Keratinocyte (primary cell): ENCODE measurements around the gene RNLS. TPM values are rescaled to one million over a fixed set of nuclear protein-coding genes. Genes with fewer than 3 reads are reported as not detected.

Source experiments
- DNase-seq: peaks from one replicate; pipeline ENCODE4 v3.0.0-alpha.2; 2011; ENCODE audit warnings: low read depth, missing footprints, low spot score
- FAIRE-seq: peaks from 2 replicates; lab custom pipeline; 2011; peaks lifted over from hg19 to GRCh38; lab: Jason Lieb, UNC
- H2AFZ ChIP-seq: 2 replicates; pipeline ENCODE4 v1.6.0; 2012; ENCODE audit warnings: low read length, control low read depth, inconsistent platforms; ENCODE audit not compliant: control insufficient read depth
- H3K27ac ChIP-seq: 2 replicates; pipeline ENCODE4 v1.5.1; 2011; ENCODE audit warnings: low read length; ENCODE audit not compliant: control insufficient read depth, insufficient read depth
- H3K27me3 ChIP-seq: 3 replicates; pipeline ENCODE4 v1.6.0; 2011; ENCODE audit warnings: low read length; ENCODE audit not compliant: control insufficient read depth, insufficient read depth; ENCODE audit errors: extremely low read depth
- H3K36me3 ChIP-seq, 2 experiments: 2 replicates in 1 of 2; 3 replicates in 1 of 2; pipeline ENCODE4 v1.5.1; 2011; ENCODE audit warnings: low read length in 2 of 2, mild to moderate bottlenecking in 1 of 2; ENCODE audit not compliant: control insufficient read depth in 2 of 2, insufficient read depth in 2 of 2; ENCODE audit errors: extremely low read depth in 1 of 2
- H3K4me1 ChIP-seq: 3 replicates; pipeline ENCODE4 v1.5.1; 2011; ENCODE audit warnings: low read length; ENCODE audit not compliant: control insufficient read depth, insufficient read depth; ENCODE audit errors: extremely low read depth
- H3K4me2 ChIP-seq: 3 replicates; pipeline ENCODE4 v1.6.0; 2011; ENCODE audit warnings: low read depth, low read length; ENCODE audit not compliant: control insufficient read depth, insufficient read depth; ENCODE audit errors: extremely low read depth
- H3K4me3 ChIP-seq, 3 experiments: fragments of 200-600 bp in 1 of 3; sonication (generic) in 1 of 3; 2 replicates in 2 of 3; 3 replicates in 1 of 3; pipeline ENCODE4 v1.5.1; 2011 to 2016; ENCODE audit warnings: low read length in 3 of 3, mild to moderate bottlenecking in 3 of 3, control low read depth in 2 of 3, inconsistent platforms in 1 of 3, low read depth in 1 of 3, mixed read lengths in 1 of 3, mixed run types in 1 of 3, moderate library complexity in 1 of 3; ENCODE audit not compliant: control insufficient read depth in 2 of 3, insufficient read depth in 2 of 3; ENCODE audit errors: extremely low read depth in 1 of 3
- H3K79me2 ChIP-seq: 2 replicates; pipeline ENCODE4 v1.6.0; 2012; ENCODE audit warnings: low read length; ENCODE audit not compliant: control insufficient read depth, insufficient read depth
- H3K9ac ChIP-seq: 3 replicates; pipeline ENCODE4 v1.6.0; 2011; ENCODE audit warnings: low read length; ENCODE audit not compliant: control insufficient read depth, insufficient read depth; ENCODE audit errors: extremely low read depth
- H3K9me1 ChIP-seq: 3 replicates; pipeline ENCODE4 v1.6.0; 2011; ENCODE audit warnings: low read length; ENCODE audit not compliant: control insufficient read depth, insufficient read depth; ENCODE audit errors: extremely low read depth
- H3K9me3 ChIP-seq: 2 replicates; pipeline ENCODE4 v1.5.1; 2012; ENCODE audit warnings: low read depth, low read length; ENCODE audit not compliant: control insufficient read depth
- H4K20me1 ChIP-seq: 3 replicates; pipeline ENCODE4 v1.6.0; 2011; ENCODE audit warnings: low read length; ENCODE audit not compliant: control insufficient read depth, insufficient read depth; ENCODE audit errors: extremely low read depth
- CTCF ChIP-seq, 3 experiments: IDR thresholded peaks in 1 of 3; conservative IDR thresholded peaks in 1 of 3; optimal IDR thresholded peaks in 1 of 3; 2 replicates in 2 of 3; 3 replicates in 1 of 3; pipeline versions ENCODE3 to v1.5.1; 2011; ENCODE audit warnings: low read length in 3 of 3, mild to moderate bottlenecking in 3 of 3, moderate library complexity in 2 of 3, control low read depth in 1 of 3, inconsistent platforms in 1 of 3; ENCODE audit not compliant: insufficient read depth in 2 of 3; ENCODE audit errors: extremely low read depth in 1 of 3
- EZH2 ChIP-seq: IDR thresholded peaks from one replicate; pipeline ENCODE4 v1.6.1; 2012; ENCODE audit warnings: inconsistent platforms, mild to moderate bottlenecking, low read length, moderate library complexity
- dilution Hi-C: fragments of 300-500 bp; cut with MboI; formaldehyde crosslinking; loops from one replicate; pipeline ENCODE4 v1.7.0; 2020; ENCODE audit warnings: low sequenced_read_pairs; ENCODE audit not compliant: extremely low pct_ligation_motif_present
- polyA plus RNA-seq, 5 experiments: library from polyadenylated mRNA; depleted of rRNA in 3 of 5; stranded (reverse) in 3 of 5; stranded (forward) in 1 of 5; unstranded in 1 of 5; fragments of >200 nt; gene quantifications; 1 replicate in 1 of 5; 2 replicates in 3 of 5; 3 replicates in 1 of 5; pipeline versions ENCODE4 v1.2.1 to v1.2.3, GENCODE V29; 2011 to 2012; ENCODE audit warnings: missing spikeins in 2 of 5, low read depth in 1 of 5, low replicate concordance in 1 of 5

The RNLS gene
- polyA plus RNA-seq, 1 donor (not counting 4 experiments of a cell fraction or from before 2014, with no cell fraction given), result 6.8 TPM

- TF ChIP-seq CTCF (optimal IDR thresholded peaks at IDR 0.05 in 1 of 3, IDR thresholded peaks at IDR 0.05 in 1 of 3, conservative IDR thresholded peaks at IDR 0.05 in 1 of 3; ENCODE audit: extremely low read depth in 1 of 3, insufficient read depth in 2 of 3, low read length in 3 of 3) (no peak), EZH2 (no peak)
- Histone ChIP-seq H3K4me2 (no peak overlapping the region), H3K9ac (no peak overlapping the region), H3K4me1 (no peaks in the 10 kb centered on the region), H3K4me3 (no peak overlapping the region), H3K79me2 (no peaks in the 10 kb centered on the region), H3K9me1 (no peaks in the 10 kb centered on the region), H3K36me3 (no peaks in the 10 kb centered on the region), H2AFZ (no peak overlapping the region), H3K27ac (no peak overlapping the region), H4K20me1 (no peaks in the 10 kb centered on the region), H3K27me3 (no peaks in the 10 kb centered on the region), H3K9me3 (no peaks in the 10 kb centered on the region)
- DNase-seq (no peak), FAIRE-seq (no peak)
- dilution Hi-C loops, result no loop called here
Measured at GRCh38 chr10:88512599-88512998, 70.5 kb downstream of the RNLS start.

DNA sequence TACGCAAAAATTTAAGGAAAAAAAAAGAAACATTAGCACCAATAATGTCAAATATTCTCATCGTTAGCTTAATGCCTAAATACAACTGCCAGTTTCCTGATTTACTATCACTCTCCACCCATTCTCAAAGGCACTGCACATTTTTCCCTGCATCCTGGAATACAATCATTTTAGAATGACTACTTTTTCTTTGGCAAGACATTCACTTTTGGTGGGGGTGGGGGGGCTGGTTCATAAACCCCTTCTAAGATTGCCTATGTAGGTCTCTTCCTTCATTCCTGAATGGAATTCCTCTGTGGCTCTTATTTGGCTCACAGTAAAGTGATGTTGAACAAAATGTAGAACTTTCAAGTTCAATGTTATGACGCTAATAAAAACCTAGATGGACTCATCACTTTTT lies 74.3 kb downstream of the RNLS start:
- H3K27ac ChIP-seq, result no peak overlapping the region
- H3K9ac ChIP-seq, result no peak overlapping the region

More for the DNA sequence above, 74.3 kb downstream of the RNLS start:
- no peak for DNase-seq
- Histone ChIP-seq H2AFZ (no peak overlapping the region), H4K20me1 (no peaks in the 10 kb centered on the region), H3K9me3 (no peaks in the 10 kb centered on the region), H3K36me3 (no peaks in the 10 kb centered on the region), H3K9me1 (no peaks in the 10 kb centered on the region), H3K4me1 (no peaks in the 10 kb centered on the region), H3K4me2 (no peak overlapping the region), H3K4me3 (no peak overlapping the region), H3K27me3 (no peaks in the 10 kb centered on the region), H3K79me2 (no peaks in the 10 kb centered on the region)
- FAIRE-seq, result no peak
- no peak for TF ChIP-seq EZH2
- no peak for TF ChIP-seq CTCF (optimal IDR thresholded peaks at IDR 0.05 in 1 of 3, IDR thresholded peaks at IDR 0.05 in 1 of 3, conservative IDR thresholded peaks at IDR 0.05 in 1 of 3; ENCODE audit: extremely low read depth in 1 of 3, insufficient read depth in 2 of 3, low read length in 3 of 3)
- dilution Hi-C loops, result no loop called here
